Kidney (tissue), 14 donors: Measurements from ENCODE around the gene NR0B2. TPM values are rescaled to one million over a fixed set of nuclear protein-coding genes. Genes with fewer than 3 reads are reported as not detected.
A peak's percentile ranks its signal among the peaks of the same experiment; 100 is the strongest.

Experiments used
- DNase-seq, 5 donors: peaks; one replicate each; pipeline ENCODE4 v3.0.0-alpha.2; 2013 to 2020
- FAIRE-seq: peaks from 2 replicates; lab custom pipeline; 2012; peaks lifted over from hg19 to GRCh38; lab: Jason Lieb, UNC
- H3K27ac ChIP-seq, 2 donors: one replicate each; pipeline ENCODE4 v1.7.0; 2013; ENCODE audit warnings: low read depth in 2 of 2, low read length in 2 of 2, inconsistent platforms in 1 of 2
- H3K27me3 ChIP-seq: one replicate; pipeline ENCODE4 v1.7.1; 2013; ENCODE audit warnings: low read length, inconsistent platforms; ENCODE audit not compliant: control insufficient read depth, insufficient read depth
- H3K36me3 ChIP-seq, 3 donors: one replicate each; pipeline versions ENCODE4 v1.7.0 to v1.7.1; 2013; ENCODE audit warnings: low read length in 3 of 3, control low read depth in 1 of 3, inconsistent platforms in 1 of 3; ENCODE audit not compliant: insufficient read depth in 3 of 3, control insufficient read depth in 2 of 3
- H3K4me1 ChIP-seq, 3 donors: one replicate each; pipeline versions ENCODE4 v1.7.0 to v1.7.1; 2013; ENCODE audit warnings: low read length in 3 of 3, inconsistent platforms in 1 of 3, low read depth in 1 of 3; ENCODE audit not compliant: control insufficient read depth in 2 of 3, insufficient read depth in 2 of 3
- H3K4me3 ChIP-seq, 3 donors: one replicate each; pipeline versions ENCODE4 v1.7.0 to v1.8.1; 2013; ENCODE audit warnings: low read length in 3 of 3, control low read depth in 1 of 3, inconsistent platforms in 1 of 3
- H3K9ac ChIP-seq, 3 donors: one replicate each; pipeline versions ENCODE4 v1.7.0 to v1.7.1; 2013; ENCODE audit warnings: low read length in 3 of 3, control low read depth in 1 of 3, inconsistent platforms in 1 of 3
- H3K9me3 ChIP-seq, 3 donors: one replicate each; pipeline versions ENCODE4 v1.7.0 to v1.7.1; 2013; ENCODE audit warnings: low read length in 3 of 3, control low read depth in 1 of 3, inconsistent platforms in 1 of 3; ENCODE audit not compliant: control insufficient read depth in 2 of 3, insufficient read depth in 1 of 3
- CTCF ChIP-seq: IDR thresholded peaks from 3 replicates; pipeline ENCODE4 v1.5.1; 2012; ENCODE audit warnings: mild to moderate bottlenecking, moderate library complexity, borderline replicate concordance; ENCODE audit not compliant: insufficient read depth; ENCODE audit errors: extremely low read depth
- intact Hi-C: fragments of 100-400 bp; cut with DNase I; formaldehyde crosslinking; loops from one replicate; pipeline ENCODE4 v1.11.1; 2022
- polyA plus RNA-seq: library from polyadenylated mRNA; stranded (reverse); fragments of 350-450 nt; fragmentation: Illumina TruSeq; extraction: RNeasy Lipid Tissue Mini Kit (QIAGEN cat#74804); gene quantifications from one replicate; pipeline ENCODE4 v1.2.3, GENCODE V29; 2014; ENCODE audit warnings: low read depth, low replicate concordance; ENCODE audit not compliant: insufficient read depth
- total RNA-seq: library from RNA; stranded (reverse); fragmentation: NEBNext Ultra II Directional; extraction: Animal tissue kit (Norgen Biotek cat#: 25700); gene quantifications from one replicate; pipeline ENCODE4 v1.2.1, GENCODE V29; 2021
- donor health status: control.
- donor health status: control.
- donor health status: control.
- donor health status: control.
- donor health status: control.
- donor health status: DM: yes; HTN: yes; CAD: no.
- donor health status: Normal renal cell carcinoma (clear cell type).

Gene NR0B2
- total and polyA plus RNA-seq, 2 donors from 2014 or later = 0.79 to 16.5 TPM

GRCh38 chr1:26907071-26907917 is 6.5 kb downstream of the NR0B2 start:
- FAIRE-seq (no peak), DNase-seq (peak in 1 of 5 donors; percentile 88)
- peak overlapping the region in 1 of 2 donors; percentile 71 for H3K27ac ChIP-seq
- TF ChIP-seq CTCF = no peak
- no peaks in the 10 kb centered on the region for H3K27me3 ChIP-seq
- H3K36me3 ChIP-seq = no peaks in the 10 kb centered on the region
- peaks cover 0 to 13% (median 9%) of the 10 kb centered on the region in 3 donors for H3K4me1 ChIP-seq
- H3K9ac ChIP-seq = no peak overlapping the region
- H3K9me3 ChIP-seq = no peaks in the 10 kb centered on the region
- H3K4me3 ChIP-seq = no peak overlapping the region
- intact Hi-C loops = no loop called here

GRCh38 chr1:26900815-26901511 is 12.8 kb downstream of the NR0B2 start:
- TF ChIP-seq CTCF = no peak
- intact Hi-C loops = no loop called here
- Histone ChIP-seq H3K4me3 (peak overlapping the region; percentile 79 to 95 (median 81)), H3K4me1 (peaks cover 0 to 14% (median 3%) of the 10 kb centered on the region in 3 donors), H3K27me3 (no peaks in the 10 kb centered on the region), H3K27ac (peak overlapping the region; percentile 79 to 87), H3K9ac (peak overlapping the region; percentile 90 to 92 (median 90)), H3K36me3 (no peaks in the 10 kb centered on the region), H3K9me3 (no peaks in the 10 kb centered on the region)
- DNase-seq = no peak
- no peak for FAIRE-seq

- Histone ChIP-seq H3K9me3 (no peaks in the 10 kb centered on the region), H3K27me3 (no peaks in the 10 kb centered on the region), H3K4me3 (peak within 1 kb of the TSS; percentile 79 to 95 (median 81)), H3K9ac (peak within 1 kb of the TSS; percentile 90 to 92 (median 90)), H3K4me1 (peaks cover 0 to 14% (median 3%) of the 10 kb centered on the region in 3 donors), H3K36me3 (no peaks in the 10 kb centered on the region), H3K27ac (peak within 1 kb of the TSS; percentile 79 to 87)
- FAIRE-seq (no peak), DNase-seq (peak; percentile 94 to 97 (median 96))
- peak; percentile 24 for TF ChIP-seq CTCF
- intact Hi-C loops = no loop called here
These were observed 13.6 kb downstream of the NR0B2 start, which contains the start of gene GPATCH3 for GRCh38 chr1:26900001-26900814. TSS of gene GPATCH3 (minus strand) at chr1:26900467. CDS start at chr1:26900442, 25 bp downstream.
